Loucy (cell line): Measurements from ENCODE around the gene BRIP1.

Experiments used
- EZH2phosphoT487 ChIP-seq: fragments of 200-600 bp; IDR thresholded peaks from 2 replicates; pipeline ENCODE4 v1.6.1; 2018; ENCODE audit warnings: antibody characterized with exemption, mild to moderate bottlenecking, moderate library complexity, borderline replicate concordance
- TF ChIP-seq, protein P1 (sequence below): fragments of 200-600 bp; sonication (generic); conservative IDR thresholded peaks from 2 replicates; pipeline ENCODE4 v1.5.1; 2014; ENCODE audit warnings: mild to moderate bottlenecking, antibody characterized with exemption, low read length

DNA sequence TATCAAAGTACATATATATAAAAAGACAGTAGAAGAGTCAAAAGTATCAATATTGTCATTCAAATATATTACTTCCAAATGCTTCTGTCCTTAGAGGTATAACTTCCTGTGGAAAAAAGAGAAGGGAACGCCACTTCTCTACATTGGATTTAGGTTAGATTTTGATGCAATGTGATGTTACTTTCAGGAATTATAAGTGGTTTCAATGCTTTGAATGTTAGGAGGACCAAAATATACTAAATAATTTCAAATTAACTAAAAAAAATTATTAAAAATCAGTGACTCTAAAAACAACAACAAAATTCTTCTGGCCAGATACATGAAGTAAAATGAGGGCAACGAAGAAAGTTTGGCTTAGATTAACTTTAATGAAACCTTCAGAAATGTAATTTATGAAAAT lies 88.0 kb downstream of the BRIP1 start:
- TF ChIP-seq, protein P1, sequence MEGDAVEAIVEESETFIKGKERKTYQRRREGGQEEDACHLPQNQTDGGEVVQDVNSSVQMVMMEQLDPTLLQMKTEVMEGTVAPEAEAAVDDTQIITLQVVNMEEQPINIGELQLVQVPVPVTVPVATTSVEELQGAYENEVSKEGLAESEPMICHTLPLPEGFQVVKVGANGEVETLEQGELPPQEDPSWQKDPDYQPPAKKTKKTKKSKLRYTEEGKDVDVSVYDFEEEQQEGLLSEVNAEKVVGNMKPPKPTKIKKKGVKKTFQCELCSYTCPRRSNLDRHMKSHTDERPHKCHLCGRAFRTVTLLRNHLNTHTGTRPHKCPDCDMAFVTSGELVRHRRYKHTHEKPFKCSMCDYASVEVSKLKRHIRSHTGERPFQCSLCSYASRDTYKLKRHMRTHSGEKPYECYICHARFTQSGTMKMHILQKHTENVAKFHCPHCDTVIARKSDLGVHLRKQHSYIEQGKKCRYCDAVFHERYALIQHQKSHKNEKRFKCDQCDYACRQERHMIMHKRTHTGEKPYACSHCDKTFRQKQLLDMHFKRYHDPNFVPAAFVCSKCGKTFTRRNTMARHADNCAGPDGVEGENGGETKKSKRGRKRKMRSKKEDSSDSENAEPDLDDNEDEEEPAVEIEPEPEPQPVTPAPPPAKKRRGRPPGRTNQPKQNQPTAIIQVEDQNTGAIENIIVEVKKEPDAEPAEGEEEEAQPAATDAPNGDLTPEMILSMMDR, result no peak
- no peak for TF ChIP-seq EZH2phosphoT487
